KOPT-K1 (cell line): Measurements from ENCODE around the gene MYO10.

ENCODE experiments used
- H3K27ac ChIP-seq: fragments of 200-600 bp; sonication (generic); 2 replicates; pipeline ENCODE4 v1.5.1; 2016; ENCODE audit warnings: antibody characterized with exemption, mild to moderate bottlenecking, low read depth, low read length; ENCODE audit not compliant: poor library complexity, severe bottlenecking
- H3K36me3 ChIP-seq: fragments of 200-600 bp; sonication (generic); 2 replicates; pipeline ENCODE4 v1.5.1; 2017; ENCODE audit warnings: antibody characterized with exemption, mild to moderate bottlenecking, low read length, moderate library complexity; ENCODE audit not compliant: insufficient read depth
- H3K9me3 ChIP-seq: fragments of 200-600 bp; sonication (generic); 2 replicates; pipeline ENCODE4 v1.5.1; 2017; ENCODE audit warnings: antibody characterized with exemption, low read length, mild to moderate bottlenecking; ENCODE audit not compliant: insufficient read depth, poor library complexity, severe bottlenecking

Gene MYO10

GRCh38 chr5:16815432-16815831, 120.7 kb downstream of the MYO10 start:
- Histone ChIP-seq H3K36me3 (no peaks in the 10 kb centered on the region), H3K27ac (no peak overlapping the region), H3K9me3 (no peaks in the 10 kb centered on the region)

DNA sequence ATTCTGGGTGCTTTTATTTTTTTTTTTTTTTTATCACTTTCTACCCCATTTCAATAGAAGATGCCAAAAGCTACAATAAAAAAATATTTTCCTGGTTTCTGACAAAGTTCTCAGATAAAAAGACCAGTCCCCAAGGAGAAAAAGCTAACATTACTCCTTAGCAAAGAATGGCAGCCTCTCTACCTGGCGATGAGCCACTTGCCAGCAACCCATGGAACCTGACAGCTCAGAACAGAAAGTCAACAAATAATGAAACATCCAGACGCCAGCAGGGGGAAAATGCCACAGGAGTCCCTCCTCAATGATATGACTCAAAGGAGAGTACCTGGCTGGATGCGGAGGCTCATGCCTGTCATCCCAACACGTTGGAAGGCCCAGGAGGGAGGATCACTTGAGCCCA, 123.2 kb downstream of the MYO10 start:
- H3K36me3 ChIP-seq = no peaks in the 10 kb centered on the region
- H3K27ac ChIP-seq = no peak overlapping the region
- no peaks in the 10 kb centered on the region for H3K9me3 ChIP-seq

DNA sequence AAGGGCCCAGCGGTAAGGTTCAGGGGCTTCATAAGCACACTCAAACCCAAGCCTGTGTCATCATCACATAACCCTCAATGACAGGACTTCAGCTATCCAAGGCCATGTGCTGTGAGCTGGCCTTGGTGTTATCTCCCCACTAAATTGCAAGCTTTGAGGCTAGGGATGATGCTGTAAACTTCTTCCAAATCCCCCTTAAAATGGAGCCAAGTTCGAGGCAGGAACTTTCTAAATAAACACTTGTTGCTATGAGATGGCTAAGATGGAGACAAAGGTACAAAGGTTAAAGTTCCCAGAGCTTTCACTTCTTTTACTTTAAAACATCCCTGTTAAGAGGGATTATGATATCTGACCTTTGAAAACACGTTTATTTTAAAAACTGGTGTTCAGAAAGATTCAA, 123.6 kb downstream of the MYO10 start:
- H3K36me3 ChIP-seq = no peaks in the 10 kb centered on the region
- H3K9me3 ChIP-seq = no peaks in the 10 kb centered on the region
- H3K27ac ChIP-seq = no peak overlapping the region

- Histone ChIP-seq H3K9me3 (no peaks in the 10 kb centered on the region), H3K36me3 (no peaks in the 10 kb centered on the region), H3K27ac (no peak overlapping the region)
Measured at GRCh38 chr5:16810208-16810854, 125.8 kb downstream of the MYO10 start.

DNA sequence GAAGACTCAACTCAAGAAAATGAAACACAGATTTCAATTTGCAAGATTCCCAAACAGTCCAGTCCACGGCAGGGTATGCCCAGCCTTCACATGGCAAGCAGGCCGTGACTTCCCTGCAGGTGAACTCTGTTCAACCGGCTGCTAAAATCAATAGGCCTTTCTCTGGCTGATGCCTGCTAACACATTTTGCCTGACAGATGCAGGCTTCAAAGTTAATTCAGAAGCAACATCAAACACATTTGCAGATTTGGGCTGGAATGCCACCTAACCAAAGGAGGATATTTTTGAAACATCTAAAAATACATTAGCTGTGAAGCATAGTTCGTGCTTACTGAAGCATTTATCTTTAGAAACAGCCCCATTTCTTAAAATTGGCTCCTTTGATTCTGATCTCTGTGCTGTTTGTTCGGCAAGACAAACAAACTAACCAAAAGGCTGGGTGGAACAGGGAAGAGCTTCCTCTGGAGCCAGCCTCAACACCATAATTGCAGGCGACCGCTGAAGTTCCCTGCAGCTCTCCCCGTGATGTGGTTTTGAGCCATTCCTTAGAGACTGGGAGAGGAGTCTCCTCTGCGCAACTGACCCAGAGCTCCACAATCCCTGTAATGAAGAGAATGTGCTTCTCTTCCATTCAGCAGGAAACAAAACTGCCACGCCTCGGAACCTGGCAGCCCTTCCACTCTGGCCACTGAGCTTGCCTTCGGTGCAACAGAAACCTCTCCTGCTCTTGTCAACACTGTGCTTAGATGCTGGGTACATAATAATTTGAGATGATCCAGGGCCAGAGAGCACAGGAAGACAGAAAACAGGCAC, 126.5 kb downstream of the MYO10 start:
- Histone ChIP-seq H3K27ac (no peak overlapping the region), H3K9me3 (no peaks in the 10 kb centered on the region), H3K36me3 (no peaks in the 10 kb centered on the region)

DNA sequence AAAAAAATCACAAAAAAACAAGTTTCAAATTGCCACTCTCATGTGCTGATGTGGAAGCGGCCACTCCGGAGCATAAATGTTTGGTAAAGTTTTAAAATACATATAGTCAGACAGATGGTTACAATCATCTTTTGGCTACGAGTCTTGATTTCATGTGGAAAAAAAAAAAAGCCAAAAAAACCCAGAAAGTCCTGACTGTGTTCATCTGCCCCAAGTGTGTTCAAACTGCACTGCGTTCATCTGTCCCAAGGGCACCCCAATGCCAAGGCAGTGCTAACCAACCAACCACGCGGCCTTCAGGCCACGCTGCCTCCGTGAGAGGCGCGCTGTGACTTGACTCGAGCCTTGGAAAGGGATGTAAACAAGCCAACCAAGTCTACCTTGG, 127.1 kb downstream of the MYO10 start:
- Histone ChIP-seq H3K27ac (no peak overlapping the region), H3K36me3 (no peaks in the 10 kb centered on the region), H3K9me3 (no peaks in the 10 kb centered on the region)

DNA sequence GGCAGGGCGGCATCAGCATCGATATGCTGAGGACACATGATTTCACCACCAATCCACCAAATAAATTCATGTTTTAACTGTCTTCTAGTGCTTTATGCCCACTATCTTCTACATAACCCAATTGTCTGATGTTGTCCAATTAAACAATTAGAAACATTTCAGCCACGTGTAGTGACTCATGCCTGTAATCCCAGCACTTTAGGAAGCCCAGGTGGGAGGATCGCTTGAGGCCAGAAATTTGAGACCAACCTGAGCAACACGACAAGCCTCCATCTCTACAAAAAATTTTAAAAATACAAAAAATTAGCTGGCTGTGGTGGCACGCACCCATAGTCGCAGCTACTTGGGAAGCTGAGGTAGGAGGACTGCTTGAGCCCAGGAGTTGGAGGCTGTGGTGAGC, 128.1 kb downstream of the MYO10 start:
- Histone ChIP-seq H3K9me3 (no peaks in the 10 kb centered on the region), H3K36me3 (no peaks in the 10 kb centered on the region), H3K27ac (no peak overlapping the region)

DNA sequence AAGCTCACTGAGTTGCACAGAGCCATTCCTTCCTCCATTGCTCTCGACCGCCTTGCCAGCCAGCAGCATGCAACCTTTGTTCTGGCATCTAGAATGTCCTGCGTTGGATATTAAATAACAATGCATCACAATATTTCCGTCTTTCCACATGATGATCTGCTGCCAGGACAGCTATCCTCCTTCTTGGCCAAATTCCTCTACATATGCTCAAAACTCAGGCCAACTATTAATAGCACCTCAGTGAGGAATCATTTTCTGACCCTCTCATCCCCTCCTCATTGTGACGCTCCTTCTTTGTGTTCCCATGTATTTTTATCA, 128.6 kb downstream of the MYO10 start:
- no peak overlapping the region for H3K27ac ChIP-seq
- no peaks in the 10 kb centered on the region for H3K36me3 ChIP-seq
- no peaks in the 10 kb centered on the region for H3K9me3 ChIP-seq

DNA sequence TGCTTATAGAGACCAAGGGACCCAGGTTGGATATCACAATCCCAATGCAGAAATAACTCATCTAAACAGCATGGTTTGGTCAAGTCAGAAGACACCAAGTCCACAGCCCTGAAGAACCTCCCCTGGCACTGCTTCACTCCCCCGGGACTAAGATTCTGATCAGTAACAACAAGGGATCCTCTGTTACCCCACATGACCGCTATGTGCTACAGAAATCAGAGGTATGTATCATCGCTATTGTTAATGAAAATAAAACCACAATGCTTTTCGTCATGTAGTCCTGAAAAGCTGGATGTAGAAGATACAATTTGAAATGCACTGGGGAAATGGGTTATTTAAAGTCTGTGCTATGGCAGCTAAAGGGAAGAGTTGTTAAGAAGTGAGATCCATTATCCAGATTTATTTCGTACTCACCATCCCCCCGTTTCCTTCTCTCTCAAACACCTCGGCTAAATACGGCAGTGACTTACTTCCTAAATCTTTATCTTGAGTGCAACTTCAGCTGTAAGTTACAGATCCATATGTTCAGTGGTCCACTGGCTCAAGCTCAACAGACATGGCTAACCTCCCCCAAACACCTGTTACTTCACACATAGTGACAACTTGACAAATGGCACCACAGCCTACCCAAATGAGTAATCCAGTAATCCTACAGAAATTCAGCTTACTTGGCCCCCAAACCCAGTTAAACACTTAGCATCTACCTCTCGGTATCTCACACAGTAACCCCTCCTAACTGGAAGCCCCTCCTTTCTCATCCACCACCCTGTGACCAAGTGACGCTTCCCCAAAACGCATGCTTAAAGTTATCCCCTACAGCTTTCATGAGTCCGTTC, 129.2 kb downstream of the MYO10 start:
- no peaks in the 10 kb centered on the region for H3K36me3 ChIP-seq
- no peaks in the 10 kb centered on the region for H3K9me3 ChIP-seq
- H3K27ac ChIP-seq = no peak overlapping the region

GRCh38 chr5:16805486-16805885, 130.6 kb downstream of the MYO10 start:
- no peaks in the 10 kb centered on the region for H3K9me3 ChIP-seq
- H3K36me3 ChIP-seq = no peaks in the 10 kb centered on the region
- H3K27ac ChIP-seq = no peak overlapping the region

DNA sequence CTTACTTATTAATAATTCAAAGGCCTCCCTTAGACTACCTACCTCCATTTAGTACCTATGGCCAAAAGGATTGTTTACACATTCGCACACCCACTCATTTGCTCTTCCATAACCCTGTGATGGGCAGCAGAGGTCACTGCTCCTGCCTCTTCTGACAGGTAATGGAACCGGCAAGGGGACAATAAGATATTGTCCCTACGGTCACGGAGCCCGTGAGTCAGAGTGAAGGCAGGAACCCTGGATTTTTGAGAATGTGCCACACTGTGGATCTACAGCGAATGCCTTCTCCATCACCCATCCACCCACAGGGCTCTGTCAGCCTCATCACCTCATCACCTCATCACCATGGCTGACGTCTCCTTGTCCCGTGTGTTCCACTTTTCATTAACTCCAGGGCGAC, 132.3 kb downstream of the MYO10 start:
- Histone ChIP-seq H3K9me3 (no peaks in the 10 kb centered on the region), H3K27ac (no peak overlapping the region), H3K36me3 (no peaks in the 10 kb centered on the region)

DNA sequence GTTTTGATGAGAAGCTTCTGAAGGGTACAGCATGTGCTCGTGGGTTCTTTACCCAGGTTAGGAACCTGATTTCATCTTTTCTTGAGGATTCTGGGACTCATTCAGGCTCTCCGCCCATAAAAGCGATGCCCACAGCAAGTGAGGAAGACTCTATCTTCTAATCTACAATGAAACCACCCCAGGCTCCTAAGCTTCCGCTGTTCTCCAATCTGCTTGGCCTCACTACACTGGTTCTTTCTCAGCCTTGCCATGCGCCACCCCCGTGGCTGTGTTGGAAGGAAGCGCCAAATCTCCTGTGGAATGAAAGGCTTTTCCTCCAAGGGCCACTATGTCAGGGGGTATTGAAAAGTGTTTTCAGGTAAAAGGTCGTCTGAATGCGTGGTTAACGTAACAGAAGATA, 135.6 kb downstream of the MYO10 start:
- H3K27ac ChIP-seq = no peak overlapping the region
- H3K36me3 ChIP-seq = no peaks in the 10 kb centered on the region
- no peaks in the 10 kb centered on the region for H3K9me3 ChIP-seq

- H3K36me3 ChIP-seq = no peaks in the 10 kb centered on the region
- no peaks in the 10 kb centered on the region for H3K9me3 ChIP-seq
- no peak overlapping the region for H3K27ac ChIP-seq
Measured at GRCh38 chr5:16799796-16800195, 136.3 kb downstream of the MYO10 start.

DNA sequence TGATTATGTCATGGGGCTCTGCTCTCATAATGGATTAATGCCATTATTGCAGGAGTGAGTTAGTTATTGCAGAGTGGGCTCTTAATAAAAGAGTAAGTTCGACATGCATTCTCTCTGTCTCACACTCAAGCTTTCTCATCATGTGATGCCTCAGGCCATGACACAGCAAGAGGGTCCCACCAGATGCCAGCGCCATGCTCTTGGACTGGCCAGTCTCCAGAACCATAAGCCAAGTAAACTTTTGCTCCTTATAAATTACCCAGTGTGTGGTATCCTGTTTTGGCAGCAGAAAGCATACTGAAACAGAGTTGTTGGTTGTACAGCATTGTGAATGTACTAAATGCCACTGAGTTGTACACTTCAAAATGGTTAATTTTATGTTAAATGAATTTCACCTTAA, 138.1 kb downstream of the MYO10 start:
- H3K27ac ChIP-seq = no peak overlapping the region
- no peaks in the 10 kb centered on the region for H3K9me3 ChIP-seq
- no peaks in the 10 kb centered on the region for H3K36me3 ChIP-seq

DNA sequence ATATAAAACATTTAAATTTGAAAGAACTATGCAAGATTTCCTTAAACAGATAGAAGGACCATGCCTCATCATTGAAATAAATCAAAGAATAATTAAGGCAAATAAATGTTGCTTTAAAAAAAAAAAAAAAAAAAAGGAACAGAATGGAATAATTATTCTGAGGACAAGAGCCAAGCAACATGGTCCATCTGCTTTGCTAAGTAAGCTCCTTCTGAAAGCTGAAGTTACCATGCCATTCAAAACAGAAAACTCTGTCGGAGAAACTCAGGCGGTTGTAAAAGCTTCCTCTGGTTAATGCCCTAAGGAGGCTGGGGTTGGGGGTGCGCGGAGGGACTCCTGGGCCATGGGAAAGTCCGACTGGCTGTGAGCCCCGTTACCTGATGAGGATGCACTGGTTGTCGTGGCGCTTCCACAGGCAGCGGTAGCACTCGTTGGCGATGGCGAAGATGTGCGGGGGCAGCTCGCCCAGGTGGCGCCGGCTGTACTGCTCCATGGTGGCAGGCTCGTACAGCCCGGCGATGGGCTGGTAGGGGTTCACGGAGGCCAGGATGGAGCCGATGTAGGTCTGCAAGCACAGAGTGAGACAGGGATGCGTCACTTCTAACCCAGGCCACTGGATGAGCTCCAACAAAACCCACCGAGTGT, 141.7 kb downstream of the MYO10 start:
- Histone ChIP-seq H3K9me3 (no peaks in the 10 kb centered on the region), H3K27ac (no peak overlapping the region), H3K36me3 (no peaks in the 10 kb centered on the region)
